Measurements from ENCODE around the gene ACTG1. TPM values are rescaled to one million over a fixed set of nuclear protein-coding genes. Genes with fewer than 3 reads are reported as not detected.

The ACTG1 gene
- total and polyA plus RNA-seq, 9 of the 15 experiments (the other 6 are each of a cell fraction or from before 2014, with no cell fraction given) = 224 to 1,775 (median 568) TPM

DNA sequence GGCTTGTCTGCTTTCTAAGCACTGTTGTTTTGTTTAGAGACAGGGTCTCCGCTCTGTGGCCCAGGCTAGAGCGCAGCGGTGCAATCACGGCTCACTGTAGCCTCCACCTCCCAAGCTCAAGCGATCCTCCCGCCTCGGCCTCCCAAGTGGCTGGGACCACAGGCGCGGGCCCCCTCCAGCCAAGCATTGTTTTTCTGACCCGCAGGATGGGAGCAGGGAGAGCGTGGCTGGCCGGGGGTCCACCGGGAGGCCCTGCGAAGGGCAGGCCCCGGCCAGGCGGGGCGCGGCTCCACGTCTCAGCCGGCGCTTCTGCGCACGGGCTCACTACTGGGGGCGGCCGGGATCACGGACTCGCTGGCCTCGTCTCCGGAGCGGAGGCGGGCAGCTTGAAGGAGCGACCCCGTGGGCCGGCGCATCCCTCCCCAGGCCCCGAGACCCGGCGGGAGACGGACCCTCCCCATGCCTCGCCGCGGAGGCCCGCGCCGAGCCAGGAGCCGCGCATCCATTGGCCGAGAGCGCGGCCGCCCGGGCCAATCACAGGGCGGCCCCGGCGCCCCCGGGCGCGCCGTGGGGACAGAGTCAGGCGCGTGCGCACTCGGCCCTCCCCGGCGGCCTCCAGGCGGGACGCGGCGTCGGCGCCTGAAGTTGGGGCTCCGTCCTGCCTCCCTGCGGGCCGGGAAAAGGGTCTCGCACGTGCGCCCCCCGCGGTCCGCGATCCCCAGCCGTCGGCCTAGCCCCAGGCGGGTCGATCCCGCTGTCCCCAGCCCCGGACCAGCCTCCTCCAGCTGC lies 24.9 kb downstream of the ACTG1 start (continued):
- TF ChIP-seq, protein P1, sequence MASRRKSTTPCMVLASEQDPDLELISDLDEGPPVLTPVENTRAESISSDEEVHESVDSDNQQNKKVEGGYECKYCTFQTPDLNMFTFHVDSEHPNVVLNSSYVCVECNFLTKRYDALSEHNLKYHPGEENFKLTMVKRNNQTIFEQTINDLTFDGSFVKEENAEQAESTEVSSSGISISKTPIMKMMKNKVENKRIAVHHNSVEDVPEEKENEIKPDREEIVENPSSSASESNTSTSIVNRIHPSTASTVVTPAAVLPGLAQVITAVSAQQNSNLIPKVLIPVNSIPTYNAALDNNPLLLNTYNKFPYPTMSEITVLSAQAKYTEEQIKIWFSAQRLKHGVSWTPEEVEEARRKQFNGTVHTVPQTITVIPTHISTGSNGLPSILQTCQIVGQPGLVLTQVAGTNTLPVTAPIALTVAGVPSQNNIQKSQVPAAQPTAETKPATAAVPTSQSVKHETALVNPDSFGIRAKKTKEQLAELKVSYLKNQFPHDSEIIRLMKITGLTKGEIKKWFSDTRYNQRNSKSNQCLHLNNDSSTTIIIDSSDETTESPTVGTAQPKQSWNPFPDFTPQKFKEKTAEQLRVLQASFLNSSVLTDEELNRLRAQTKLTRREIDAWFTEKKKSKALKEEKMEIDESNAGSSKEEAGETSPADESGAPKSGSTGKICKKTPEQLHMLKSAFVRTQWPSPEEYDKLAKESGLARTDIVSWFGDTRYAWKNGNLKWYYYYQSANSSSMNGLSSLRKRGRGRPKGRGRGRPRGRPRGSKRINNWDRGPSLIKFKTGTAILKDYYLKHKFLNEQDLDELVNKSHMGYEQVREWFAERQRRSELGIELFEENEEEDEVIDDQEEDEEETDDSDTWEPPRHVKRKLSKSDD (conservative IDR thresholded peaks at IDR 0.05; ENCODE audit: low read length) = no peak
- TF ChIP-seq HDAC1 (IDR thresholded peaks at IDR 0.05) (peak in 1 of 2 experiments; percentile 16; a peak in 1 of 4 replicates), GABPB1 (CRISPR knock-in tag; IDR thresholded peaks at IDR 0.05) (peak; percentile 64; the same call in 1 of the 2 replicates), RB1 (IDR thresholded peaks at IDR 0.05; ENCODE audit: low read depth) (peak; percentile 81), CREBBP (IDR thresholded peaks at IDR 0.05; ENCODE audit: low read depth, low read length) (no peak), MTA3 (IDR thresholded peaks at IDR 0.05; ENCODE audit: borderline replicate concordance) (peak; percentile 47), BCOR (IDR thresholded peaks at IDR 0.05) (peak; percentile 73), ZNF263 (CRISPR knock-in tag; IDR thresholded peaks at IDR 0.05; ENCODE audit: borderline replicate concordance) (peak; percentile 67; the same call in 1 of the 2 replicates), NFE2L1 (tag; IDR thresholded peaks at IDR 0.05; ENCODE audit: borderline replicate concordance, low read depth) (no peak), CHCHD3 (CRISPR knock-in tag; IDR thresholded peaks at IDR 0.05) (no peak), SMARCA5 (IDR thresholded peaks at IDR 0.05) (peak; percentile 21; the same call in 1 of the 2 replicates), MAZ (CRISPR knock-in tag; conservative IDR thresholded peaks at IDR 0.05 in 1 of 2, IDR thresholded peaks at IDR 0.05 in 1 of 2) (peak; percentile 58 to 71; a peak in 3 of 4 replicates), TGIF2 (CRISPR knock-in tag; IDR thresholded peaks at IDR 0.05) (no peak), SIN3B (IDR thresholded peaks at IDR 0.05; ENCODE audit: low read depth) (peak; percentile 63), PPARD (CRISPR knock-in tag; IDR thresholded peaks at IDR 0.05) (no peak), NR3C1 (CRISPR knock-in tag; IDR thresholded peaks at IDR 0.05) (peak; percentile 34; the same call in 1 of the 2 replicates)
- TF ChIP-seq, protein P2, sequence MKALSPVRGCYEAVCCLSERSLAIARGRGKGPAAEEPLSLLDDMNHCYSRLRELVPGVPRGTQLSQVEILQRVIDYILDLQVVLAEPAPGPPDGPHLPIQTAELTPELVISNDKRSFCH (CRISPR knock-in tag; IDR thresholded peaks at IDR 0.05) = no peak
- TF ChIP-seq, protein P2 (tag; IDR thresholded peaks at IDR 0.05) = peak; percentile 40; the same call in 1 of the 2 replicates
- TF ChIP-seq, protein P3, sequence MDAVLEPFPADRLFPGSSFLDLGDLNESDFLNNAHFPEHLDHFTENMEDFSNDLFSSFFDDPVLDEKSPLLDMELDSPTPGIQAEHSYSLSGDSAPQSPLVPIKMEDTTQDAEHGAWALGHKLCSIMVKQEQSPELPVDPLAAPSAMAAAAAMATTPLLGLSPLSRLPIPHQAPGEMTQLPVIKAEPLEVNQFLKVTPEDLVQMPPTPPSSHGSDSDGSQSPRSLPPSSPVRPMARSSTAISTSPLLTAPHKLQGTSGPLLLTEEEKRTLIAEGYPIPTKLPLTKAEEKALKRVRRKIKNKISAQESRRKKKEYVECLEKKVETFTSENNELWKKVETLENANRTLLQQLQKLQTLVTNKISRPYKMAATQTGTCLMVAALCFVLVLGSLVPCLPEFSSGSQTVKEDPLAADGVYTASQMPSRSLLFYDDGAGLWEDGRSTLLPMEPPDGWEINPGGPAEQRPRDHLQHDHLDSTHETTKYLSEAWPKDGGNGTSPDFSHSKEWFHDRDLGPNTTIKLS (IDR thresholded peaks at IDR 0.05; ENCODE audit: borderline replicate concordance, low read depth) = peak; percentile 70; the same call in 1 of the 2 replicates
- TF ChIP-seq, protein P4, sequence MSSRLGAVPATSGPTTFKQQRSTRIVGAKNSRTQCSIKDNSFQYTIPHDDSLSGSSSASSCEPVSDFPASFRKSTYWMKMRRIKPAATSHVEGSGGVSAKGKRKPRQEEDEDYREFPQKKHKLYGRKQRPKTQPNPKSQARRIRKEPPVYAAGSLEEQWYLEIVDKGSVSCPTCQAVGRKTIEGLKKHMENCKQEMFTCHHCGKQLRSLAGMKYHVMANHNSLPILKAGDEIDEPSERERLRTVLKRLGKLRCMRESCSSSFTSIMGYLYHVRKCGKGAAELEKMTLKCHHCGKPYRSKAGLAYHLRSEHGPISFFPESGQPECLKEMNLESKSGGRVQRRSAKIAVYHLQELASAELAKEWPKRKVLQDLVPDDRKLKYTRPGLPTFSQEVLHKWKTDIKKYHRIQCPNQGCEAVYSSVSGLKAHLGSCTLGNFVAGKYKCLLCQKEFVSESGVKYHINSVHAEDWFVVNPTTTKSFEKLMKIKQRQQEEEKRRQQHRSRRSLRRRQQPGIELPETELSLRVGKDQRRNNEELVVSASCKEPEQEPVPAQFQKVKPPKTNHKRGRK (tag; IDR thresholded peaks at IDR 0.05) = no peak

Measured in K562 (cell line).